ENCODE results near the gene PLB1.

PLB1 gene

DNA sequence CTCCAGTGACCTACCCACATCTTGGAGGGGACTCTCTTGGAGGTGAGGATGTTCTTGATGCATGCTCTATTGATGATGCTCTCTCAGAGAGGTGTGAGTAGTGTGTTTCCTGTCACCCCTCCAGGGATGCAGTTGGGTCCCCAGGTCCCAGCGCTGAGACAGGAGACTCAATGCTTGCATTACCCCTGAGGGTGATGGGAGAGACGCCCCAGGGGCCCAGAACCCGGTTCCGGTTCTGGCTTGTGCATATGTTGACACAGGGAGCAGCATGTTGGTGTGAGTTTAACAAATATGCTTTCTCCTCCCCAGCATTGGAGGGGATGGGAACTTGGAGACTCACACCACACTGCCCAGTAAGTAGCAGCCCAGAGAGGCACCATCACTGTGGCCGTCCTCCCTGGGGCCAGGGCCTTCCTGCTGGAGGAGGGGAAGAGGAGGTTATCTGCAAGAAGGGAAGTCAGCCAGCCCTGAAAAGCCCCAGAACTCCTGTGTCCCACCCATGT lies 124.5 kb downstream of the PLB1 start:
- DNase-seq (ENCODE audit: low read depth), result no peak
- TF ChIP-seq MYC (IDR thresholded peaks at IDR 0.05; ENCODE audit: low read depth, low read length), result no peak
- no peak overlapping the region for H3K4me3 ChIP-seq (ENCODE audit: low read depth, low read length)

DNA sequence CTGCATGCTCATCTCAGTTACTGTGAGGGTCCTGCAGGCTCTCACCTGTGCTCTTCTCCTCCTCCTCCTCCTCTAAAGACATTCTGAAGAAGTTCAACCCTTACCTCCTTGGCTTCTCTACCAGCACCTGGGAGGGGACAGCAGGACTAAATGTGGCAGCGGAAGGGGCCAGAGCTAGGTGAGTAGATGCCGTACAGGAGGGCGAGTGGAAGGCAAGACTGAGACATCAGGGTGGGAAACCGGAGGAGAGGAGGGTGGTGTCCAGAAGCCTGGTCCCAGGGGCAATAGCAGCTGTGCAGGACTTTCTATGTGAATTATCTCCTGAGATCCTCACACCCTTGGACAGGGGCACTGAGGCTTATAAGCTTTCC lies 124.9 kb downstream of the PLB1 start:
- TF ChIP-seq POLR2A (IDR thresholded peaks at IDR 0.05; ENCODE audit: extremely low read depth, insufficient read length) (no peak), MYC (IDR thresholded peaks at IDR 0.05; ENCODE audit: low read depth, low read length) (no peak)
- TF ChIP-seq, protein P1, sequence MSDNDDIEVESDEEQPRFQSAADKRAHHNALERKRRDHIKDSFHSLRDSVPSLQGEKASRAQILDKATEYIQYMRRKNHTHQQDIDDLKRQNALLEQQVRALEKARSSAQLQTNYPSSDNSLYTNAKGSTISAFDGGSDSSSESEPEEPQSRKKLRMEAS (IDR thresholded peaks at IDR 0.05; ENCODE audit: low read depth, low read length), result no peak
- TF ChIP-seq, protein P2, sequence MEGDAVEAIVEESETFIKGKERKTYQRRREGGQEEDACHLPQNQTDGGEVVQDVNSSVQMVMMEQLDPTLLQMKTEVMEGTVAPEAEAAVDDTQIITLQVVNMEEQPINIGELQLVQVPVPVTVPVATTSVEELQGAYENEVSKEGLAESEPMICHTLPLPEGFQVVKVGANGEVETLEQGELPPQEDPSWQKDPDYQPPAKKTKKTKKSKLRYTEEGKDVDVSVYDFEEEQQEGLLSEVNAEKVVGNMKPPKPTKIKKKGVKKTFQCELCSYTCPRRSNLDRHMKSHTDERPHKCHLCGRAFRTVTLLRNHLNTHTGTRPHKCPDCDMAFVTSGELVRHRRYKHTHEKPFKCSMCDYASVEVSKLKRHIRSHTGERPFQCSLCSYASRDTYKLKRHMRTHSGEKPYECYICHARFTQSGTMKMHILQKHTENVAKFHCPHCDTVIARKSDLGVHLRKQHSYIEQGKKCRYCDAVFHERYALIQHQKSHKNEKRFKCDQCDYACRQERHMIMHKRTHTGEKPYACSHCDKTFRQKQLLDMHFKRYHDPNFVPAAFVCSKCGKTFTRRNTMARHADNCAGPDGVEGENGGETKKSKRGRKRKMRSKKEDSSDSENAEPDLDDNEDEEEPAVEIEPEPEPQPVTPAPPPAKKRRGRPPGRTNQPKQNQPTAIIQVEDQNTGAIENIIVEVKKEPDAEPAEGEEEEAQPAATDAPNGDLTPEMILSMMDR (IDR thresholded peaks at IDR 0.05; ENCODE audit: low read depth, low read length), result no peak
- no peak for DNase-seq (ENCODE audit: low read depth)
- no peak overlapping the region for H3K4me3 ChIP-seq (ENCODE audit: low read depth, low read length)

DNA sequence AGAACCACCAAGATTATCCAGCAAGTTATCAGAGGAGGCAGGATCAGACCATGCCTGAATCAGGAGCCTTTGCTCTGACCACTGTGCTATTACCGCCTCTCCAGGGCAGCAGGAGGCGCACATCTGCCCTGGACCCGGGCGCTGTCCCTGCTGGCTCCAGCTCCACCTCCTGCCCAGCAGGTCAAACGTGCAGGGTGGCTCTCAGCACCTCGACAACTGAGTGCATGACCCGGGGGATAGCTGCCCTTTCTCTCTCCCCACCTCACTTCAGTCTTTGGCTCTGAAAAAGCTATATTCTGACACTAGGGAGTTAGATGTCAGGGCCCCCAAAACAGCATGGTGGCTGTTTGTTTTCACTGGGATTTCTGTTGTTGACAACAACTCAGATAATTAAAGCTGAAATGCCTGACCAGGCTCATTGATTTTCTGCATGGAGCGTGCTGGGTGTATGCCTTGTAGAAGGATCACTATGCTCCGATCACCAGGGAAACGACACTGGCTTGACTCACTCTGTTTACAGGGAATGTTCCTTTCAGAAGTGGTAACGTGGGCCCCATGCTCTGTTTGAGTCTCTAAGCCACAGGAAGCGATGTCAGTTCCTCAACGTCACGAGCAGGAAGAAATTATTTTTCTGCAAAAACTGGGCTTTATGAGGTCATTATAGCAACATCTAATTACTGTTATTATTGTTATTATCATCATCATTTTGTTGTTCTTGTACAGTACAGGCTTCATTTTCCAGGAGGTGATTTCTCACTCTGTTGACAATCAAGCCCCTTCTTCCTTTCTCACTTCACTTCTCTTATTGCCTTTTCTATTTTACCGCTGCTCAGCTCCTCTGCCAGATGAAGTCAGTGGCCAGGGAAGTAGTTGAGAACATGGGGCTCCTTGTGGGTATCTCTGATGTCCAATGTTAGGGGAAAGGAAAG lies 125.6 kb downstream of the PLB1 start:
- no peak overlapping the region for H3K4me3 ChIP-seq (ENCODE audit: low read depth, low read length)
- TF ChIP-seq, protein P1 (IDR thresholded peaks at IDR 0.05; ENCODE audit: low read depth, low read length), result peak; percentile 75
- TF ChIP-seq, protein P2 (IDR thresholded peaks at IDR 0.05; ENCODE audit: low read depth, low read length), result peak; percentile 28
- TF ChIP-seq MYC (IDR thresholded peaks at IDR 0.05; ENCODE audit: low read depth, low read length), result no peak; the same call in 1 of the 2 replicates
- peak; percentile 31 for TF ChIP-seq POLR2A (IDR thresholded peaks at IDR 0.05; ENCODE audit: extremely low read depth, insufficient read length)
- DNase-seq (ENCODE audit: low read depth), result peak; percentile 78

DNA sequence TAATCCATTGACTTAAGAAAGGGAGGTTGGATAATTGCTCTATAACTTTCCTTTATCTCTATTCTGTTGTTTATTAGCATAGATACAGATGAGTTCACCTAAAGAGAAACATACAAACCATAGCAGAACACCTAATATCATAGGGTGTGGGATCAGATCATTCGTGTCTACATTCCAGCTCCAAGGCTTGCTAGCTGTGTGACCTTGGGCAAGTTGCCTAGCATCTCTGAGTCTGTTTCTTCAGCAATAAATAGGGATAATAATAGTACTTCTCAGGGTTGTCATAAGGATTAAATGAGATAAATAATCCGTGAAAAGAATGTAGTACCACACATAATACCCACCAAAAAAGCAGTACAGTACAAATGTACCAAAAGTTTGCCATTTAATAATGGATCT lies 126.2 kb downstream of the PLB1 start:
- TF ChIP-seq, protein P1 (IDR thresholded peaks at IDR 0.05; ENCODE audit: low read depth, low read length), result no peak
- TF ChIP-seq, protein P2 (IDR thresholded peaks at IDR 0.05; ENCODE audit: low read depth, low read length), result no peak
- no peak for TF ChIP-seq POLR2A (IDR thresholded peaks at IDR 0.05; ENCODE audit: extremely low read depth, insufficient read length)
- no peak for DNase-seq (ENCODE audit: low read depth)
- no peak overlapping the region for H3K4me3 ChIP-seq (ENCODE audit: low read depth, low read length)

DNA sequence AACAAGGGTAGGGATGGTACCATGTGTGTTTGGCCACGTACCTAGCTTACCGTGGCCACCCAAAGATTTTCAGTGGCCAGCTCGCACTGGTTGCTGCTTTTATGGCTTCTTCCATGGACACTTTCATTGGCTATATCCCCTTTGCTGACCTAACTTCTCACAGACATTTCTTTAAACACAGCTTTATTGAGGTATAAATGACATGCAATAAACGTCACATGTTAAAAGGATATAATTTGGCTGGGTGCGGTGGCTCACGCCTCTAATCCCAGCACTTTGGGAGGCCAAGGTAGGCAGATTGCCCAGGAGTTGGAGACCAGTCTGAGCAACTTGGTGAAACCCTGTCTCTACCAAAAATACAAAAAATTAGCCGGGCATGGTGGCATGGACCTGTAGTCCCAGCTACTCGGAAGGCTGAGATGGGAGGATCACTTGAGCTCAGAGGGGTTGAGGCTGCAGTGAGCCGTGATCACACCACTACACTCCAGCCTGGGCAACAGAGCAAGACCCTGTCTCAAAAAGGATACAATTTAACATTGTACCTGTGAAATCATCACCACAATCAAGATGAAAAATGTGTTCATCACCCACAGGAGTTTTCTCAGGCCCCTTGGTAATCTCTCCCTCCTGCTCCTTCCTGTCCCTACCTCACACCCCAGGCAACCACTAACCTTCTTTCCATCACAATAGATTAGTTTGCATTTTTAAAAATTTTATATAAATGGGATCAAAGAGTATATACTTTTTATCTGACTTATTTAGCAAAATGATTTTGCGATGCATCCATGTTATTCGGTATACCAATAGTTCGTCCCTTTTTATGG lies 127.9 kb downstream of the PLB1 start:
- no peak for DNase-seq (ENCODE audit: low read depth)
- no peak for TF ChIP-seq MYC (IDR thresholded peaks at IDR 0.05; ENCODE audit: low read depth, low read length)
- TF ChIP-seq POLR2A (IDR thresholded peaks at IDR 0.05; ENCODE audit: extremely low read depth, insufficient read length), result no peak
- TF ChIP-seq, protein P1 (IDR thresholded peaks at IDR 0.05; ENCODE audit: low read depth, low read length), result no peak
- TF ChIP-seq, protein P2 (IDR thresholded peaks at IDR 0.05; ENCODE audit: low read depth, low read length), result no peak
- no peak overlapping the region for H3K4me3 ChIP-seq (ENCODE audit: low read depth, low read length)

DNA sequence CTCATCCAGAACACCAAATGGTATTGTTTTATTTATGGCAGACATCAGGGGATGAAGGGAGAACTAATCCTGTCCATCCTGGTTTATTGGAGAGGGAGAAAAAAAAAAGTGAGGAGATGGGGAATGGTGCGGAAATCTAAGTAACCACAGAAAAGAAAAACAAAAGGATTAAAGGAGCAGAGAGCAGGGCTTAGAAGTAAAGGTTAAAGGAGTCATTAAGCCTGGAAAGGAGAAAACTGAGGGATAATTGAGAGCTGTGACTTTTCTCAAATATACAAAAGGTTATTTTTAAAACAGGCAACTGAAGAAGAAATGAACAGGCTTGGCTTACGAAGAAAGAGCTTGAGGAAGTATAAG lies 128.6 kb downstream of the PLB1 start:
- no peak for DNase-seq (ENCODE audit: low read depth)
- no peak for TF ChIP-seq POLR2A (IDR thresholded peaks at IDR 0.05; ENCODE audit: extremely low read depth, insufficient read length)
- no peak for TF ChIP-seq MYC (IDR thresholded peaks at IDR 0.05; ENCODE audit: low read depth, low read length)
- TF ChIP-seq, protein P2 (IDR thresholded peaks at IDR 0.05; ENCODE audit: low read depth, low read length), result no peak
- TF ChIP-seq, protein P1 (IDR thresholded peaks at IDR 0.05; ENCODE audit: low read depth, low read length), result no peak
- H3K4me3 ChIP-seq (ENCODE audit: low read depth, low read length), result no peak overlapping the region
